Liver (tissue), 9 donors: Measurements from ENCODE around the gene PHIP. TPM values are rescaled to one million over a fixed set of nuclear protein-coding genes. Genes with fewer than 3 reads are reported as not detected.

ENCODE experiments used
- DNase-seq: peaks from one replicate; pipeline ENCODE4 v3.0.0-alpha.2; 2017; ENCODE audit warnings: low spot score
- H3K27ac ChIP-seq, 2 donors: one replicate each; pipeline ENCODE4 v1.7.0; 2013; ENCODE audit warnings: inconsistent platforms in 2 of 2, low read length in 2 of 2, control low read depth in 1 of 2, low read depth in 1 of 2, mild to moderate bottlenecking in 1 of 2
- H3K27me3 ChIP-seq, 4 donors: one replicate each; pipeline versions ENCODE4 v1.6.1 to v1.7.0; 2013; ENCODE audit warnings: low read length in 3 of 4, inconsistent platforms in 1 of 4, mild to moderate bottlenecking in 1 of 4, moderate library complexity in 1 of 4; ENCODE audit not compliant: control insufficient read depth in 4 of 4, insufficient read depth in 4 of 4
- H3K36me3 ChIP-seq, 4 donors: one replicate each; pipeline versions ENCODE4 v1.6.1 to v1.7.0; 2013; ENCODE audit warnings: low read length in 3 of 4, mild to moderate bottlenecking in 3 of 4, low read depth in 1 of 4, moderate library complexity in 1 of 4; ENCODE audit not compliant: control insufficient read depth in 4 of 4, insufficient read depth in 3 of 4
- H3K4me1 ChIP-seq, 4 donors: one replicate each; pipeline versions ENCODE4 v1.6.1 to v1.7.0; 2013; ENCODE audit warnings: low read length in 3 of 4, mild to moderate bottlenecking in 3 of 4, moderate library complexity in 1 of 4; ENCODE audit not compliant: control insufficient read depth in 4 of 4, insufficient read depth in 4 of 4
- H3K4me3 ChIP-seq, 3 donors: one replicate each; pipeline versions ENCODE4 v1.6.1 to v1.7.0; 2013; ENCODE audit warnings: low read length in 3 of 3, control low read depth in 1 of 3, low read depth in 1 of 3, mild to moderate bottlenecking in 1 of 3
- H3K9ac ChIP-seq, 2 donors: one replicate each; pipeline ENCODE4 v1.7.0; 2013; ENCODE audit warnings: low read length in 2 of 2, mild to moderate bottlenecking in 2 of 2, moderate library complexity in 2 of 2, control low read depth in 1 of 2, low read depth in 1 of 2
- H3K9me3 ChIP-seq, 4 donors: one replicate each; pipeline versions ENCODE4 v1.6.1 to v1.7.0; 2013; ENCODE audit warnings: low read length in 3 of 4; ENCODE audit not compliant: control insufficient read depth in 4 of 4
- ATF3 ChIP-seq: IDR thresholded peaks from 2 replicates; pipeline ENCODE4 v1.6.1; 2016; ENCODE audit warnings: antibody characterized with exemption
- CTCF ChIP-seq: fragments of 150-350 bp; IDR thresholded peaks from 2 replicates; pipeline ENCODE4 v1.5.1; 2017; ENCODE audit warnings: improper control_type of control experiment, low read depth, low read length; ENCODE audit not compliant: missing input control
- EGR1 ChIP-seq, 2 donors: IDR thresholded peaks; 2 replicates each; pipeline ENCODE4 v1.6.1; 2016 to 2018; ENCODE audit warnings: antibody characterized with exemption in 2 of 2, low read depth in 2 of 2
- FOXA1 ChIP-seq: IDR thresholded peaks from 2 replicates; pipeline ENCODE4 v1.6.1; 2016; ENCODE audit warnings: antibody characterized with exemption
- FOXA2 ChIP-seq: IDR thresholded peaks from 2 replicates; pipeline ENCODE4 v1.6.1; 2016; ENCODE audit warnings: antibody characterized with exemption
- GABPA ChIP-seq, 2 donors: IDR thresholded peaks in 1 of 2; conservative IDR thresholded peaks in 1 of 2; 2 replicates each; pipeline ENCODE4 v1.6.1; 2016; ENCODE audit warnings: antibody characterized with exemption in 2 of 2, mild to moderate bottlenecking in 1 of 2, moderate library complexity in 1 of 2
- HNF4A ChIP-seq, 2 donors: conservative IDR thresholded peaks; 2 replicates each; pipeline ENCODE4 v1.6.1; 2016; ENCODE audit warnings: antibody characterized with exemption in 2 of 2, mild to moderate bottlenecking in 2 of 2
- HNF4G ChIP-seq: IDR thresholded peaks from 2 replicates; pipeline ENCODE4 v1.6.1; 2016; ENCODE audit warnings: antibody characterized with exemption
- JUND ChIP-seq, 2 donors: IDR thresholded peaks; 2 replicates each; pipeline ENCODE4 v1.6.1; 2016; ENCODE audit warnings: antibody characterized with exemption in 2 of 2
- MAX ChIP-seq: IDR thresholded peaks from 2 replicates; pipeline ENCODE4 v1.6.1; 2016; ENCODE audit warnings: antibody characterized with exemption
- NR2F2 ChIP-seq: IDR thresholded peaks from 2 replicates; pipeline ENCODE4 v1.6.1; 2016; ENCODE audit warnings: antibody characterized with exemption
- RAD21 ChIP-seq, 2 donors: IDR thresholded peaks; 2 replicates each; pipeline ENCODE4 v1.6.1; 2016; ENCODE audit warnings: antibody characterized with exemption in 2 of 2, mild to moderate bottlenecking in 2 of 2
- REST ChIP-seq: IDR thresholded peaks from 2 replicates; pipeline ENCODE4 v1.6.1; 2016; ENCODE audit warnings: antibody characterized with exemption, mild to moderate bottlenecking
- RXRA ChIP-seq, 2 donors: IDR thresholded peaks; 2 replicates each; pipeline ENCODE4 v1.6.1; 2017 to 2018; ENCODE audit warnings: antibody characterized with exemption in 2 of 2, mild to moderate bottlenecking in 1 of 2
- SP1 ChIP-seq: IDR thresholded peaks from 2 replicates; pipeline ENCODE4 v1.6.1; 2018; ENCODE audit warnings: antibody characterized with exemption, mild to moderate bottlenecking
- TAF1 ChIP-seq: conservative IDR thresholded peaks from 2 replicates; pipeline ENCODE4 v1.6.1; 2016; ENCODE audit warnings: antibody characterized with exemption, mild to moderate bottlenecking
- YY1 ChIP-seq: IDR thresholded peaks from 2 replicates; pipeline ENCODE4 v1.6.1; 2016; ENCODE audit warnings: antibody characterized with exemption, mild to moderate bottlenecking
- ZBTB33 ChIP-seq: IDR thresholded peaks from 2 replicates; pipeline ENCODE4 v1.6.1; 2016; ENCODE audit warnings: antibody characterized with exemption
- WGBS: extraction: QIAGEN DNeasy Blood & Tissue Kit; methylation state at CpG from one replicate; pipeline ENCODE4 v1.1.7; 2013; 5-methylcytosine and 5-hydroxymethylcytosine counted together
- polyA plus RNA-seq, 2 donors: library from polyadenylated mRNA; stranded (reverse) in 1 of 2; unstranded in 1 of 2; fragments of 200-250 nt in 1 of 2; fragments of >200 nt in 1 of 2; fragmentation: Nextera tagmentation in 1 of 2; extraction: Ambion mirVana in 1 of 2; gene quantifications; one replicate each; pipeline versions ENCODE4 v1.2.1 to v1.2.3, GENCODE V29; 2013 to 2015
- total RNA-seq, 2 donors: library from RNA; depleted of rRNA; stranded (reverse); fragments of >200 nt; gene quantifications; one replicate each; pipeline ENCODE4 v1.2.3, GENCODE V29; 2014
- donor health status: healthy.
- donor health status: healthy.
- donor health status: healthy.
- donor health status: healthy.
- donor health status: healthy.

The PHIP gene
- total and polyA plus RNA-seq, 4 donors, result 1.6 to 22.4 (median 9.4) TPM

- H3K4me1 ChIP-seq, result peaks cover 0 to 4% (median under 1%) of the 10 kb centered on the region in 4 donors
- H3K27me3 ChIP-seq, result no peaks in the 10 kb centered on the region
- H3K36me3 ChIP-seq, result no peaks in the 10 kb centered on the region
- no peak for DNase-seq
- WGBS, result 85% methylated on average over 1 of the region's 1 CpG
- H3K9me3 ChIP-seq, result no peaks in the 10 kb centered on the region
- no peak overlapping the region for H3K27ac ChIP-seq
- no peak overlapping the region for H3K9ac ChIP-seq
- no peak for TF ChIP-seq REST
- no peak for TF ChIP-seq NR2F2
- TF ChIP-seq ZBTB33, result no peak
- no peak for TF ChIP-seq FOXA2
- no peak for TF ChIP-seq EGR1 (IDR thresholded peaks at IDR 0.05; ENCODE audit: low read depth in 2 of 2)
- TF ChIP-seq HNF4A (conservative IDR thresholded peaks at IDR 0.05), result no peak
- no peak for TF ChIP-seq YY1
- TF ChIP-seq HNF4G, result no peak
- TF ChIP-seq SP1, result no peak
- no peak for TF ChIP-seq FOXA1
- no peak for TF ChIP-seq CTCF
- no peak for TF ChIP-seq TAF1
- TF ChIP-seq MAX, result no peak
- TF ChIP-seq RXRA (IDR thresholded peaks at IDR 0.05), result no peak
- no peak for TF ChIP-seq JUND (IDR thresholded peaks at IDR 0.05)
- no peak for TF ChIP-seq ATF3
- TF ChIP-seq RAD21 (IDR thresholded peaks at IDR 0.05), result no peak
- no peak for TF ChIP-seq GABPA (IDR thresholded peaks at IDR 0.05 in 1 of 2, conservative IDR thresholded peaks at IDR 0.05 in 1 of 2)
- no peak overlapping the region for H3K4me3 ChIP-seq
Observed at GRCh38 chr6:79082304-79082703, 4.2 kb upstream of the PHIP start.
